GM12878 (cell line): ENCODE measurements around the gene SLC22A23. TPM values are rescaled to one million over a fixed set of nuclear protein-coding genes. Genes with fewer than 3 reads are reported as not detected.

ENCODE experiments used
- ATAC-seq: fragments of 200-7000 bp; cut with Tn5 transposase; 3 replicates; pipeline ENCODE4 v1.9.1; 2020; ENCODE audit warnings: mild to moderate bottlenecking, moderate library complexity
- BruUV-seq: library from RNA; stranded (reverse); fragments of 400-500 nt; replicated peaks from 2 replicates; lab custom pipeline; 2021; lab: Mats Ljungman, UMichigan
- CTCF ChIA-PET: fragments of 300-600 bp; sonication (Branson Sonifier 250); formaldehyde crosslinking; extraction: SDS; loops from one replicate; lab custom pipeline; 2021; ENCODE audit warnings: inconsistent platforms; lab: Yijun Ruan, JAX
- POLR2A ChIA-PET: fragments of 350-600 bp; formaldehyde crosslinking; extraction: SDS; loops from one replicate; lab custom pipeline; 2021; ENCODE audit warnings: inconsistent platforms; lab: Charles Lee
- RAD21 ChIA-PET: fragments of 300-600 bp; sonication (Branson Sonifier 250); formaldehyde crosslinking; loops from one replicate; lab custom pipeline; 2023; ENCODE audit warnings: antibody characterized with exemption; ENCODE audit not compliant: unreplicated experiment; lab: Charles Lee
- SMC1A ChIA-PET: fragments of 300-600 bp; sonication (Branson Sonifier 250); formaldehyde crosslinking; loops from one replicate; lab custom pipeline; 2023; ENCODE audit not compliant: unreplicated experiment, uncharacterized antibody; lab: Charles Lee
- DNase-seq: peaks from one replicate; pipeline ENCODE4 v3.0.0-alpha.2; 2011; ENCODE audit warnings: low read depth, low spot score
- FAIRE-seq: peaks from 3 replicates; lab custom pipeline; 2011; peaks lifted over from hg19 to GRCh38; lab: Jason Lieb, UNC
- H2AFZ ChIP-seq: 2 replicates; pipeline ENCODE4 v1.6.0; 2011; ENCODE audit warnings: low read depth, low read length, control low read depth; ENCODE audit not compliant: control insufficient read depth
- H3K27ac ChIP-seq: 2 replicates; pipeline ENCODE4 v1.5.1; 2011; ENCODE audit warnings: control low read depth; ENCODE audit not compliant: control insufficient read depth, insufficient read depth
- H3K27me3 ChIP-seq, 2 experiments: replicated peaks in 1 of 2; 2 replicates each; pipeline versions ENCODE4 v1.6.0 to v1.6.1; 2011; ENCODE audit warnings: low read length in 1 of 2; ENCODE audit not compliant: control insufficient read depth in 2 of 2, insufficient read depth in 2 of 2
- H3K36me3 ChIP-seq, 2 experiments: 2 replicates each; pipeline ENCODE4 v1.5.1; 2011; ENCODE audit warnings: low read length in 1 of 2; ENCODE audit not compliant: control insufficient read depth in 2 of 2, insufficient read depth in 2 of 2
- H3K4me1 ChIP-seq: 2 replicates; pipeline ENCODE4 v1.6.1; 2011; ENCODE audit warnings: mild to moderate bottlenecking, low read length, moderate library complexity, mixed read lengths; ENCODE audit not compliant: control insufficient read depth, insufficient read depth
- H3K4me2 ChIP-seq: 2 replicates; pipeline ENCODE4 v1.6.0; 2011; ENCODE audit warnings: control low read depth; ENCODE audit not compliant: control insufficient read depth, insufficient read depth
- H3K4me3 ChIP-seq: fragments of 200-600 bp; sonication (generic); 2 replicates; pipeline ENCODE4 v1.5.1; 2016
- H3K79me2 ChIP-seq: 2 replicates; pipeline ENCODE4 v1.6.0; 2011; ENCODE audit warnings: low read length; ENCODE audit not compliant: control insufficient read depth, insufficient read depth
- H3K9ac ChIP-seq: 2 replicates; pipeline ENCODE4 v1.8.0; 2011; ENCODE audit warnings: low read length, control low read depth, mixed read lengths; ENCODE audit not compliant: control insufficient read depth, insufficient read depth
- H3K9me3 ChIP-seq: replicated peaks from 3 replicates; pipeline ENCODE4 v1.5.1; 2011; ENCODE audit warnings: mild to moderate bottlenecking, low read length; ENCODE audit not compliant: control insufficient read depth, insufficient read depth
- H4K20me1 ChIP-seq: 2 replicates; pipeline ENCODE4 v1.6.0; 2011; ENCODE audit not compliant: control insufficient read depth, insufficient read depth
- KDM1A ChIP-seq: fragments of 200-600 bp; sonication (generic); IDR thresholded peaks from 2 replicates; pipeline ENCODE4 v1.6.1; 2016; ENCODE audit warnings: borderline replicate concordance
- RCOR1 ChIP-seq: conservative IDR thresholded peaks from 2 replicates; pipeline ENCODE4 v1.6.1; 2012; ENCODE audit warnings: low read depth, low read length, improper control_type of control experiment
- SRF ChIP-seq, 2 experiments: IDR thresholded peaks; 2 replicates each; pipeline ENCODE4 v1.6.1; 2011; ENCODE audit warnings: low read depth in 2 of 2, low read length in 2 of 2, mild to moderate bottlenecking in 1 of 2, moderate library complexity in 1 of 2
- WGBS: methylation state at CpG from one replicate; pipeline ENCODE4 v1.1.6; 2016; ENCODE audit warnings: low lambda C conversion rate; ENCODE audit not compliant: insufficient replicate concordance, insufficient coverage; ENCODE audit errors: missing lambda C conversion rate; 5-methylcytosine and 5-hydroxymethylcytosine counted together
- in situ Hi-C: fragments of 300-500 bp; cut with MboI; formaldehyde crosslinking; loops from 9 replicates; pipeline ENCODE4 v1.14.3; 2018; ENCODE audit warnings: mixed read lengths
- intact Hi-C: fragments of 100-400 bp; cut with micrococcal nuclease; formaldehyde crosslinking; loops from one replicate; pipeline ENCODE4 v1.14.2; 2022; ENCODE audit not compliant: unreplicated experiment
- polyA plus RNA-seq, 11 experiments: library from polyadenylated mRNA; depleted of rRNA in 4 of 11; unstranded in 6 of 11; stranded (reverse) in 5 of 11; fragments of >200 nt; fragmentation: Nextera tagmentation in 4 of 11; fragmentation: Illumina TruSeq in 1 of 11; extraction: Ambion mirVana in 4 of 11; extraction: Trizol in 1 of 11; gene quantifications; 1 replicate in 1 of 11; 2 replicates in 10 of 11; pipeline versions ENCODE4 v1.2.1 to v1.2.3, GENCODE V29; 2011 to 2016; ENCODE audit warnings: inconsistent platforms in 2 of 11, missing spikeins in 2 of 11, low read depth in 1 of 11
- total RNA-seq, 4 experiments: library from RNA; depleted of rRNA in 3 of 4; stranded (reverse); fragments of >200 nt in 3 of 4; fragmentation: Illumina TruSeq in 1 of 4; extraction: Trizol in 1 of 4; gene quantifications; 2 replicates each; pipeline versions ENCODE4 v1.2.1 to v1.2.3, GENCODE V29; 2013 to 2021
- TF ChIP-seq, protein P1 (sequence below): fragments of 450-650 bp; IDR thresholded peaks from 2 replicates; pipeline ENCODE4 v1.6.1; 2017; ENCODE audit warnings: mild to moderate bottlenecking
- TF ChIP-seq, protein P2 (sequence below): IDR thresholded peaks from 2 replicates; pipeline ENCODE4 v1.6.1; 2012; ENCODE audit warnings: low read length, inconsistent platforms
- TF ChIP-seq, protein P3 (sequence below): fragments of 450-650 bp; formaldehyde crosslinking; IDR thresholded peaks from 2 replicates; pipeline ENCODE4 v1.5.0; 2022; ENCODE audit warnings: mild to moderate bottlenecking, missing genetic modification characterization
- TF ChIP-seq, protein P4 (sequence below): fragments of 450-650 bp; IDR thresholded peaks from 2 replicates; pipeline ENCODE4 v1.6.1; 2017; ENCODE audit warnings: antibody characterized with exemption, mild to moderate bottlenecking, moderate library complexity
- TF ChIP-seq, protein P5 (sequence below): fragments of 450-650 bp; IDR thresholded peaks from 2 replicates; pipeline ENCODE4 v1.6.1; 2018; ENCODE audit warnings: borderline replicate concordance, mild to moderate bottlenecking; ENCODE audit not compliant: partially characterized antibody

Gene SLC22A23
- total and polyA plus RNA-seq, 10 of the 15 experiments (the other 5 are each of a cell fraction or from before 2014, with no cell fraction given) = 0.20 to 2.4 (median 0.74) TPM

DNA sequence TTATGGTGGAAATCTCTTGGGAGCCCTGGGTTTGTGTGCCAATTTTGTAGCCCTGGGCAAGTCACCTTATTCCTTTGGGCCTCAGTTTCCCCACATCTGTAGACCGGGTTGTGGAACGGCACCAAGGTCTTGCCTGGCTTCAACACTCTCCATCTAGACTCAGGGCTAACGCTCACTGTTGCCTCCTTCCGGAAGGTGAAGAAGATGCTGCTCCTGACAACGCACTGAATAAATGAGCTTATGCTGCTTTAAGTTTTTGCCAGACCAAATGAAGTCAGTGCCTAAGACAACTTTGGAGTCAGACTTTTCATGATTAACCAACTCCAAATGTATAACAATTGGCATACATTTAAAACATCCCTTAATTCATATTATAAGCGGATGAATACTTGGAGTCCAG lies 145.0 kb downstream of the SLC22A23 start:
- Histone ChIP-seq H3K9me3 (no peaks in the 10 kb centered on the region), H3K9ac (no peak overlapping the region), H3K4me1 (no peaks in the 10 kb centered on the region), H3K27me3 (no peaks in the 10 kb centered on the region), H3K36me3 (no peaks in the 10 kb centered on the region), H3K4me2 (no peak overlapping the region), H3K79me2 (no peaks in the 10 kb centered on the region), H2AFZ (no peak overlapping the region), H3K27ac (no peak overlapping the region), H4K20me1 (no peaks in the 10 kb centered on the region), H3K4me3 (no peak overlapping the region)
- no TSS peak for BruUV-seq
- intact Hi-C loops (no loop called here), in situ Hi-C loops (no loop called here)
- no peak for ATAC-seq
- WGBS = 69% methylated on average over 6 of the region's 6 CpGs
- no peak for DNase-seq
- ChIA-PET POLR2A (no interaction called here), CTCF (no interaction called here), SMC1A (interaction anchor here (0.7 kb wide), 1 partner anchor 50 kb away, joined by 3 read pairs; no protein-coding TSS in a partner anchor), RAD21 (no interaction called here)
- FAIRE-seq = no peak
- TF ChIP-seq, protein P1, sequence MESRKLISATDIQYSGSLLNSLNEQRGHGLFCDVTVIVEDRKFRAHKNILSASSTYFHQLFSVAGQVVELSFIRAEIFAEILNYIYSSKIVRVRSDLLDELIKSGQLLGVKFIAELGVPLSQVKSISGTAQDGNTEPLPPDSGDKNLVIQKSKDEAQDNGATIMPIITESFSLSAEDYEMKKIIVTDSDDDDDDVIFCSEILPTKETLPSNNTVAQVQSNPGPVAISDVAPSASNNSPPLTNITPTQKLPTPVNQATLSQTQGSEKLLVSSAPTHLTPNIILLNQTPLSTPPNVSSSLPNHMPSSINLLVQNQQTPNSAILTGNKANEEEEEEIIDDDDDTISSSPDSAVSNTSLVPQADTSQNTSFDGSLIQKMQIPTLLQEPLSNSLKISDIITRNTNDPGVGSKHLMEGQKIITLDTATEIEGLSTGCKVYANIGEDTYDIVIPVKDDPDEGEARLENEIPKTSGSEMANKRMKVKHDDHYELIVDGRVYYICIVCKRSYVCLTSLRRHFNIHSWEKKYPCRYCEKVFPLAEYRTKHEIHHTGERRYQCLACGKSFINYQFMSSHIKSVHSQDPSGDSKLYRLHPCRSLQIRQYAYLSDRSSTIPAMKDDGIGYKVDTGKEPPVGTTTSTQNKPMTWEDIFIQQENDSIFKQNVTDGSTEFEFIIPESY = no peak
- TF ChIP-seq RCOR1 (no peak), SRF (IDR thresholded peaks at IDR 0.05; ENCODE audit: low read depth in 2 of 2, low read length in 2 of 2) (no peak), KDM1A (no peak)
- TF ChIP-seq, protein P2, sequence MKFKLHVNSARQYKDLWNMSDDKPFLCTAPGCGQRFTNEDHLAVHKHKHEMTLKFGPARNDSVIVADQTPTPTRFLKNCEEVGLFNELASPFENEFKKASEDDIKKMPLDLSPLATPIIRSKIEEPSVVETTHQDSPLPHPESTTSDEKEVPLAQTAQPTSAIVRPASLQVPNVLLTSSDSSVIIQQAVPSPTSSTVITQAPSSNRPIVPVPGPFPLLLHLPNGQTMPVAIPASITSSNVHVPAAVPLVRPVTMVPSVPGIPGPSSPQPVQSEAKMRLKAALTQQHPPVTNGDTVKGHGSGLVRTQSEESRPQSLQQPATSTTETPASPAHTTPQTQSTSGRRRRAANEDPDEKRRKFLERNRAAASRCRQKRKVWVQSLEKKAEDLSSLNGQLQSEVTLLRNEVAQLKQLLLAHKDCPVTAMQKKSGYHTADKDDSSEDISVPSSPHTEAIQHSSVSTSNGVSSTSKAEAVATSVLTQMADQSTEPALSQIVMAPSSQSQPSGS = no peak
- TF ChIP-seq, protein P3, sequence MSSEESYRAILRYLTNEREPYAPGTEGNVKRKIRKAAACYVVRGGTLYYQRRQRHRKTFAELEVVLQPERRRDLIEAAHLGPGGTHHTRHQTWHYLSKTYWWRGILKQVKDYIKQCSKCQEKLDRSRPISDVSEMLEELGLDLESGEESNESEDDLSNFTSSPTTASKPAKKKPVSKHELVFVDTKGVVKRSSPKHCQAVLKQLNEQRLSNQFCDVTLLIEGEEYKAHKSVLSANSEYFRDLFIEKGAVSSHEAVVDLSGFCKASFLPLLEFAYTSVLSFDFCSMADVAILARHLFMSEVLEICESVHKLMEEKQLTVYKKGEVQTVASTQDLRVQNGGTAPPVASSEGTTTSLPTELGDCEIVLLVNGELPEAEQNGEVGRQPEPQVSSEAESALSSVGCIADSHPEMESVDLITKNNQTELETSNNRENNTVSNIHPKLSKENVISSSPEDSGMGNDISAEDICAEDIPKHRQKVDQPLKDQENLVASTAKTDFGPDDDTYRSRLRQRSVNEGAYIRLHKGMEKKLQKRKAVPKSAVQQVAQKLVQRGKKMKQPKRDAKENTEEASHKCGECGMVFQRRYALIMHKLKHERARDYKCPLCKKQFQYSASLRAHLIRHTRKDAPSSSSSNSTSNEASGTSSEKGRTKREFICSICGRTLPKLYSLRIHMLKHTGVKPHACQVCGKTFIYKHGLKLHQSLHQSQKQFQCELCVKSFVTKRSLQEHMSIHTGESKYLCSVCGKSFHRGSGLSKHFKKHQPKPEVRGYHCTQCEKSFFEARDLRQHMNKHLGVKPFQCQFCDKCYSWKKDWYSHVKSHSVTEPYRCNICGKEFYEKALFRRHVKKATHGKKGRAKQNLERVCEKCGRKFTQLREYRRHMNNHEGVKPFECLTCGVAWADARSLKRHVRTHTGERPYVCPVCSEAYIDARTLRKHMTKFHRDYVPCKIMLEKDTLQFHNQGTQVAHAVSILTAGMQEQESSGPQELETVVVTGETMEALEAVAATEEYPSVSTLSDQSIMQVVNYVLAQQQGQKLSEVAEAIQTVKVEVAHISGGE (CRISPR knock-in tag) = no peak
- TF ChIP-seq, protein P4, sequence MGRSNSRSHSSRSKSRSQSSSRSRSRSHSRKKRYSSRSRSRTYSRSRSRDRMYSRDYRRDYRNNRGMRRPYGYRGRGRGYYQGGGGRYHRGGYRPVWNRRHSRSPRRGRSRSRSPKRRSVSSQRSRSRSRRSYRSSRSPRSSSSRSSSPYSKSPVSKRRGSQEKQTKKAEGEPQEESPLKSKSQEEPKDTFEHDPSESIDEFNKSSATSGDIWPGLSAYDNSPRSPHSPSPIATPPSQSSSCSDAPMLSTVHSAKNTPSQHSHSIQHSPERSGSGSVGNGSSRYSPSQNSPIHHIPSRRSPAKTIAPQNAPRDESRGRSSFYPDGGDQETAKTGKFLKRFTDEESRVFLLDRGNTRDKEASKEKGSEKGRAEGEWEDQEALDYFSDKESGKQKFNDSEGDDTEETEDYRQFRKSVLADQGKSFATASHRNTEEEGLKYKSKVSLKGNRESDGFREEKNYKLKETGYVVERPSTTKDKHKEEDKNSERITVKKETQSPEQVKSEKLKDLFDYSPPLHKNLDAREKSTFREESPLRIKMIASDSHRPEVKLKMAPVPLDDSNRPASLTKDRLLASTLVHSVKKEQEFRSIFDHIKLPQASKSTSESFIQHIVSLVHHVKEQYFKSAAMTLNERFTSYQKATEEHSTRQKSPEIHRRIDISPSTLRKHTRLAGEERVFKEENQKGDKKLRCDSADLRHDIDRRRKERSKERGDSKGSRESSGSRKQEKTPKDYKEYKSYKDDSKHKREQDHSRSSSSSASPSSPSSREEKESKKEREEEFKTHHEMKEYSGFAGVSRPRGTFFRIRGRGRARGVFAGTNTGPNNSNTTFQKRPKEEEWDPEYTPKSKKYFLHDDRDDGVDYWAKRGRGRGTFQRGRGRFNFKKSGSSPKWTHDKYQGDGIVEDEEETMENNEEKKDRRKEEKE = no peak
- TF ChIP-seq, protein P5, sequence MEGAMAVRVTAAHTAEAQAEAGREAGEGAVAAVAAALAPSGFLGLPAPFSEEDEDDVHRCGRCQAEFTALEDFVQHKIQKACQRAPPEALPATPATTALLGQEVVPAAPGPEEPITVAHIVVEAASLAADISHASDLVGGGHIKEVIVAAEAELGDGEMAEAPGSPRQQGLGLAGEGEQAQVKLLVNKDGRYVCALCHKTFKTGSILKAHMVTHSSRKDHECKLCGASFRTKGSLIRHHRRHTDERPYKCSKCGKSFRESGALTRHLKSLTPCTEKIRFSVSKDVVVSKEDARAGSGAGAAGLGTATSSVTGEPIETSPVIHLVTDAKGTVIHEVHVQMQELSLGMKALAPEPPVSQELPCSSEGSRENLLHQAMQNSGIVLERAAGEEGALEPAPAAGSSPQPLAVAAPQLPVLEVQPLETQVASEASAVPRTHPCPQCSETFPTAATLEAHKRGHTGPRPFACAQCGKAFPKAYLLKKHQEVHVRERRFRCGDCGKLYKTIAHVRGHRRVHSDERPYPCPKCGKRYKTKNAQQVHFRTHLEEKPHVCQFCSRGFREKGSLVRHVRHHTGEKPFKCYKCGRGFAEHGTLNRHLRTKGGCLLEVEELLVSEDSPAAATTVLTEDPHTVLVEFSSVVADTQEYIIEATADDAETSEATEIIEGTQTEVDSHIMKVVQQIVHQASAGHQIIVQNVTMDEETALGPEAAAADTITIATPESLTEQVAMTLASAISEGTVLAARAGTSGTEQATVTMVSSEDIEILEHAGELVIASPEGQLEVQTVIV = no peak
